Lung microvascular endothelial cell (primary cell): Measurements from ENCODE around the gene TIMM44. TPM values are rescaled to one million over a fixed set of nuclear protein-coding genes. Genes with fewer than 3 reads are reported as not detected.

Source experiments
- DNase-seq, 2 donors: peaks; one replicate each; pipeline versions ENCODE4 v3.0.0 to v3.0.0-alpha.2; 2010; ENCODE audit warnings: low read depth in 2 of 2
- total RNA-seq: library from RNA; depleted of rRNA; stranded (reverse); fragments of >200 nt; gene quantifications from 2 replicates; pipeline ENCODE4 v1.2.1, GENCODE V29; 2014

The TIMM44 gene
- total RNA-seq, 1 donor from 2014 or later, result 28.2 TPM

GRCh38 chr19:7902796-7903243 is 40.6 kb downstream of the TIMM44 start:
- no peak for DNase-seq

- DNase-seq, result no peak
Observed at GRCh38 chr19:7901337-7901736, 42.1 kb downstream of the TIMM44 start.

- no peak for DNase-seq
Observed at GRCh38 chr19:7900931-7901330, 42.5 kb downstream of the TIMM44 start.

GRCh38 chr19:7900401-7900870 is 43.0 kb downstream of the TIMM44 start:
- no peak for DNase-seq

GRCh38 chr19:7899751-7900378 is 43.6 kb downstream of the TIMM44 start:
- DNase-seq, result no peak

- no peak for DNase-seq
Observed at GRCh38 chr19:7898967-7899366, 44.5 kb downstream of the TIMM44 start.

- DNase-seq, result no peak
Observed at GRCh38 chr19:7897292-7897691, 46.2 kb downstream of the TIMM44 start.

GRCh38 chr19:7895565-7895964 is 47.9 kb downstream of the TIMM44 start:
- DNase-seq, result no peak

GRCh38 chr19:7894612-7895309 is 48.7 kb downstream of the TIMM44 start:
- DNase-seq, result no peak

- DNase-seq, result peak in 1 of 2 donors; percentile 45
Observed at GRCh38 chr19:7893362-7894101, 49.9 kb downstream of the TIMM44 start.

- no peak for DNase-seq
Observed at GRCh38 chr19:7888826-7889217, 54.6 kb downstream of the TIMM44 start.

- DNase-seq, result peak; percentile 35 to 41
Observed at GRCh38 chr19:7888145-7888825, 55.2 kb downstream of the TIMM44 start, which contains the start of gene LRRC8E. Gene LRRC8E, plus strand, starts transcription at chr19:7888510. Its CDS starts 7,094 bp downstream, at chr19:7895604.

- DNase-seq, result no peak
Observed at GRCh38 chr19:7887408-7888144, 55.9 kb downstream of the TIMM44 start.

GRCh38 chr19:7885818-7886217 is 57.6 kb downstream of the TIMM44 start:
- DNase-seq, result no peak

GRCh38 chr19:7883796-7884570 is 59.5 kb downstream of the TIMM44 start:
- no peak for DNase-seq

GRCh38 chr19:7883105-7883504 is 60.4 kb downstream of the TIMM44 start:
- no peak for DNase-seq

- no peak for DNase-seq
Observed at GRCh38 chr19:7881910-7882309, 61.6 kb downstream of the TIMM44 start.

- DNase-seq, result no peak
Observed at GRCh38 chr19:7879836-7880235, 63.6 kb downstream of the TIMM44 start.

- no peak for DNase-seq
Observed at GRCh38 chr19:7879111-7879807, 64.2 kb downstream of the TIMM44 start.
